T-helper 2 cell treated with Interferon-gamma antibody and Interleukin-4, amounts not matched to agents 100 ng/mL and 5 ng/mL, for 36 hours (primary cell): ENCODE results near the gene SV2C. TPM values are rescaled to one million over a fixed set of nuclear protein-coding genes. Genes with fewer than 3 reads are reported as not detected.
"Not testable (repeated sequence)": the region's sequence is repeated elsewhere in the genome, so short reads cannot be mapped to it uniquely, and the experiment has no call there.

Source experiments
- intact Hi-C: fragments of 100-400 bp; cut with micrococcal nuclease; formaldehyde crosslinking; loops from one replicate; pipeline ENCODE4 v1.15.1; 2023
- total RNA-seq: library from RNA; stranded (reverse); gene quantifications from 2 replicates; pipeline ENCODE4 v1.2.3, GENCODE V29; 2022

SV2C gene
- total RNA-seq, 1 donor from 2014 or later, result 0.02 TPM

DNA sequence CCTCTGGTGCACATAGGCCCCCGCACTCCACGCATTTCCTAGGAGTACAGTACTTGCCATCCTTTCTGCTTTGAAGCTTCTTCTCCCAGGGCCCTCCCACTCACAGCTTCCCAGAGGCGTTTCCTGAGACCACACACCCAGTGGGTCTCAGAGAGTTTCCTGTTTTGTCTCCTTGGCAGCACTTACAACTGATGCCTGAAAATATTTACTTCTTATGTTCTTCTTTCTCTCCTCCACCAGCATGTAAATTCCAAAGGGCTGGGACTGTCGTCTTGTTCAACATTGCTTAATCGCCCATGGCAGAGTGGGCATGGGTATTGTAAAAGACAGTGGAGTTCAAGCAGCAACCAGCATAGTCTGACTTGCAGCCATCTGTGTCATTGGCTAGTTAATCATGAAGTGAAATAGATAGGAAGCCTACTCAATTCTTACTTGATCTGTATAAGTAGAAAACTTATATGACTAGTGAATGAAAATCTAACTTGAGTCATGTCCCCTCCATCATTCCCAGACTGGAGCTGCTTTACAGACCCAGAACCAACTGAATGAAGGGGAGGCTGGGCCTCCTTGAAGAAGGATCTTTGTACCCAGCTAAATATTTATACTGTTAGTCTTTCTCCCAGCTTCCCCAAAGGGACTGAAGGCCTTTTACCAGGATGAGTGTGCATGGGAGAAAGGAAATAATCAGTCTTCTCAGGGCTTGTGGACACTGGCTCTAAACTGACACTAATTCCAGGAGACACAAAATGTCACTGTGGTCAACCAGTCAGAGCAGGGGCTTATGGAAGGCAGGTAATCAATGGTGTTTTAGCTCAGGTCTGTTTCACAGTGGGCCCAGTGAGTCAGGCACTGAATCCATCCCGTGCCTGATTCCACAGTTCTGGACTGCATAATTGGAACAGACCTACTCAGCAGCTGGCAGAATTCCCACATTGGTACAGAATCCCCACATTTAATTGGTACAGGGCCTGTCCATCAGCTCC is 116.4 kb downstream of the SV2C start:
- intact Hi-C loops, result no loop called here

DNA sequence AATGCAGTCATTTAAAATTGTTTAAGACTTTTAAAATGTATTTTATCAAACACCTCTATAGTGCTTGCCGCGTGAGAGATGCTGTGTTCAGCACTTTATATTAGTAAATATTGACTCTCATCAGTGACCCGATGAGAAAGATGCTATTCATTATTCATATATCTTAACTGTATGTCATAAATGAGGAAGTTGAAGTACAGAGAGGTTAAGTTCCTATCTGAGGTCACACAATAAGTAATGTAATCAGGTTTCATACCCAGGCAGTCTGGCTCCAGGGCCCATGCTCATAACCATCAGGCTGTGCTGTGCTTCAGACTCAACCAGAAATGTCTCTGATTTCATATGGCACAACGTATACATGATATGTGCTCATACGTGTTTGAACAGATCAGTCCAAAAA is 119.0 kb downstream of the SV2C start:
- intact Hi-C loops, result no loop called here

DNA sequence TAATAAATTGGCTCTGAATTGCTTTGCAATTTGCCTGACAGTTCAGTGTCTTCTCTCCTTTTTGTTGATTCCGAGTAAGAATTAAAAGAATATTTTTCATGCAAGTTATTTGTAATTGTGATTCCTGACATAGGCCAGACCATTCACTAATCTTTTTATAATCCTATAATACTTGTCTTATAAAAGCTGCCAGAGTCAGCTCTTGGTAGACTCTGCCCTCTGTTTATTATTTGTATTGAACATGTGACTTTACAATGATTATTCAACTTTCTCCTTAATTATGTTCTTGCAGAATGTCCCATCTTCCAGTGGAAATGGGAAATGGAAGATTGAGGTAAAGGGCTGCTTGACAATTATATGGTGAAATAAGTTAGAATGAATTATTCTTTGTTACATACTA is 121.0 kb downstream of the SV2C start:
- intact Hi-C loops, result no loop called here

DNA sequence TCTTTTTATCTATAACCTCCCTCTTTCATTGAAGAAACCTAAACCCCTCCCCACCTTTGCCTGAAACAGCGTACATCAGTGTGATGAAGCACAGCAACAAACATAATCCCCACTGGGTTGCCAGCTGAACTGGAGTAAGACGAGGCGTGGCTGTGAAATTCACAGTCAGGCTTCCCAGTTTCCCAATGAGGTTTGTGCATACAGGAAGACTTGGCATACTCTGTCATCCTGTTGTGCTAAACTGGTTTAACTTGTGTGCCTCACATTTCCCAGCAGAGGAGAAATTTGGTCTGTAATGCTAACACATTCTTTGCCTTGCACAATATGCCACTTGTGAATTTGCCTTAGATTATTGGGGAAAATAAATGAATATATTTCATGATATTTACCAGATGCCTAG is 121.5 kb downstream of the SV2C start:
- intact Hi-C loops, result no loop called here

DNA sequence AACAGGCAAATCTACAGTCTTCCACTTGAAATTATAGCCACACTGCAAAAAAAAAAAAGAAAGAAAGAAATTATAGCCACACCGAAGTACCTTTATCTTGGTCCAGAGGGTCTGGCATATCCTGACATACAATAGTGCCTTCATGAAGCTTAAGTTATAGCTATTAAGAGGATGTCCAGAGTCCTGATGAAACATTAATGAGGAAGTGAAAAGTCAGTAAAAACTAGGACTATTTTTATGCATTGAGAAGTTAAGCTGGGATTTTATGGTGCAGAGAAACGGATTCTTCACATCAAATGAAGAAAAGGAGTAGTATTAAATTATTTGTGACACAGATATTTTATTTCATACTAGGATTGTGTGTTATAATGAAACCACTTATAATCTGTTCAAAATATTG is 123.9 kb downstream of the SV2C start:
- intact Hi-C loops, result no loop called here

DNA sequence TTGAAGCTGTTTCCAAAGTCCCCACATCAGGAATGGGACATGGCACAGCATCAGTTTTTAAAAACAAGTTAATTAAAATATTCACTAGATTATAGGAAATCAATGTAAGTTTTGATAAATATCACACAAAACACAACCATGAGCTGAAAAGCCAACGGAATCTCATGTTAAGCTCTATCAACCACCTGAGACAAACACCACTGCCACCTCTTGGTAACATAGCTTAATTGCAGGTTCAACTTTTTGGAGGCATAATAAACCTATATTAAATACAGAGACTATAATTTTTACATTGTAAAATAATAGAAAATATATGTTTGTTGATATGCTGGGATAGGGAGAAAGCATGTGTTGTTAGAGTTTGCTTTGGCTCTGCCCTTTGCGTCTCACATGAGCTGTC is 126.1 kb downstream of the SV2C start:
- intact Hi-C loops, result no loop called here

DNA sequence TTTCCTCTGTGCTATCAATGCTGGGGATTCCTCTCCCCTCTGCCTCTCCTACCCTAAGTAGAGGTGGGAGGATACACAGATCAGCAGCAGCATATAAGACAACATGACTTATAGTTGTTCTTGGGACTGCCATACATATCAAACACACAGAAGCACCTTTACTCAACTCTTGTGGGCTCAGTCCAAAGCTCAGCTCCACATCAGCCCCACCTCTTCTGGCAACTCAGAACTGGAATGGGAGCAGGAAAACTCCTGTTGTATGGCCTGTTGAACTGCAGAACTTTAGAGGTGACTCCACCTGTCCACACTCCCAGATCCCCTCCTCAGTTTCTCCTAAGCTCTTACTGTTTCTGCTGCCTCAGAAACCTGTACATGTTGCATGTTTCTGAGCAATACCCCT is 127.8 kb downstream of the SV2C start:
- intact Hi-C loops, result no loop called here

DNA sequence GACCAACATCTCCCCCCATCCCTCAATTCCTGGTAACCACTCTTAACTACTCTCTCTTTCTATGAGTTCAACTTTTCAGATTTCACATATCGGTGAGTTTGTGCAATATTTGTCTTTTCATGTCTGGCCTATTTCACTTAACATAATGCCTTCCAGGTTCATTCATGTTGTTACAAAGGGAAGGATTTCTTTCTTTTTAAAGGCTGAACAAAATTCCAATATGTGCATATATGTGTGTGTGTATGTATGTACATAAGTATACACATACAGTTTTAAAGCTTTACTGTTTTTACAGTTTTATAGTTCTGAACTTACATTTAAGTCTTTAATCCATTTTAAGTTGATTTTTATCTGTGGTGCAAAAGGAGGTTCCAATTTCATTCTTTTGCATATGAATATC is 130.7 kb downstream of the SV2C start:
- intact Hi-C loops, result no loop called here

DNA sequence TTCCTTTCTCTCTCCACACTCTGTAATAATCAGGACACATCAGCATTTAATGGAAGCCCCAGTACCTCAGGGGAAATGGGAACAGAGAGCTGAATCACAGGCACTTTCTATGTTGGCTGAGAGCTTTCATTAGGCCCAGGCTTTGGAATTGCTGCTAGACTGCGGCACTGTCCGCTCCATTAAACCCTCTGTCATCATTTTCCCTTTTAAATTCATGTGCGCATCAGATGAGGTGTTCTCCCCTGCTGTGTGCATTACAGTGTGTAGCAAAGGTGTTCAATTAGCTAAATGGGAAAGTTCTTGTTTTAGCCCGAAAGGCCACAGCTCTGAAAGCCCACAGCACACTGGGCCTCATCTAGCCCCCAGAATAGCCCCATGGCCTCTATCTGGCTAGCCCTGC is 133.6 kb downstream of the SV2C start:
- intact Hi-C loops, result no loop called here

DNA sequence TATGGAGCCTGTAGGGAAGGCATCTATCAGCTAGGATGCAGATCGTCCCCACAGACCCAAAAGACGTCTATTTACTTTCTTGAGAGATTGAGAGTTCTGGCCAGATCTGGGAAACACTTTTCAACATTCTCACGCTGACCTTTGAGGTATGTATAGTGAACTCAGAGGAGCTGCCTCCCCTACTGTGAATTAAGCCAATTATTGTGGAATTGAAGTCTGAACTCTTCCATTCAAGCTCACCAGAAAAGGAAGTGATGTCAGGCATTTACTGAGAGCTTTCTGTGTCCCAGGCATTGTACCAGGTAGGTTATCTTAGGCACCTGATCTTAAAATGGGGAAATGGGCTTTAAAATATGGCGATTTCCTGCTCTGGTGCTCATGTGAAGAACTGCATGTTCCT is 136.5 kb downstream of the SV2C start:
- intact Hi-C loops, result no loop called here

DNA sequence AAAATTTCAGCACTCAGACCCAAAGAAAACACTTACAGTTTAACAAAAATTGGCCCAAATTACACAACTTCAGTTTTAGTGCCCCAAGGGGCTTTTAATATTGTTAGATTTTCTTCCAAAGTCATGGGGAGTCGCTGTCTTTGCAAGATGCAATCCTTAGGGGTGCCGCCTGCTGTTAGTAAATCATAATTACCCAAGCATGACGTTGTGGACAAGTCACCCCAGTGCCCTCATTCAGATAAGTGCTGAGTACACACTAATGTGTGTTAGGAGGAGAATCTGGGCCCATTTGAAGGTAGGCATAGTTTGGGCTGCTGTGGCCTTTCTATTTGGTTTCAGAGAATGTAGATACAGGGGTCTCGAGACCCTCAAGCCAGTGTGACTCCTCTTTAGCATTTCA is 138.1 kb downstream of the SV2C start:
- intact Hi-C loops, result no loop called here

DNA sequence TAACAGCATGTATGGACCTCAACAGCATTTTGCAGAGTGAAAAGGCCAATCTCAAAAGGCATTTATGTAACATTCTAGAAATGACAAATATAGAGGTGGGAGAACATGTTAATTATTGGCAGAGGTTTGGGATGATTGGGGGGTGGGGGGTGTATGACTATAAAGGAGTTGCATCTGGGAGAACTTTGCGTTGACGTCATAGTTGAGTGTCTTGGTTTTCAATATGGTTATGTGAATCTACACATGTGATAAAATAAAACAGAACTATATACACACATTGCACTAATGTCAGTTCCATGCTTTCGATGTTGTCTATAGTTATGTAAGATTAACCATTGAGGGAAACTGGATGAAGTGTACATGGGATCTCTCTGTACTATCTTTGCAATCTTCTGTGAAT is 139.1 kb downstream of the SV2C start:
- intact Hi-C loops, result no loop called here

DNA sequence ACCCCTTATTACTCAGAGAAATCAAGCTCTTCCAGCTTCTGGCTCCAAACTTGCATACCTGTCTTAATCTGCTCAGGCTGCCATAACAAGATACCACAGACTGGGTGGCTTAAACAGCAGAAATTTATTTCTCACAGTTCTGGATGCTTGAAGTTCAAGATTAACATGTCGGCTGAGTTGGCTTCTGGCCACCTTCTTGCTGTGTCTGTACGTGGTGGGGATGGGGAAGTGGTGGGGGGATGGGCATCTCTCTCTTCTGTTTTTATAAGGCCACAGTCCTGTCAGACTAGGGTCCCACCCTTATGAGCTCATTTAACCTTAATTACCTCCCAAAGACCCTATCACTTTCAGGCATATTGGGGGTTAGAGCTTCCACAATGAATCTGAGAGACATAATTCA is 140.5 kb downstream of the SV2C start:
- intact Hi-C loops, result no loop called here

DNA sequence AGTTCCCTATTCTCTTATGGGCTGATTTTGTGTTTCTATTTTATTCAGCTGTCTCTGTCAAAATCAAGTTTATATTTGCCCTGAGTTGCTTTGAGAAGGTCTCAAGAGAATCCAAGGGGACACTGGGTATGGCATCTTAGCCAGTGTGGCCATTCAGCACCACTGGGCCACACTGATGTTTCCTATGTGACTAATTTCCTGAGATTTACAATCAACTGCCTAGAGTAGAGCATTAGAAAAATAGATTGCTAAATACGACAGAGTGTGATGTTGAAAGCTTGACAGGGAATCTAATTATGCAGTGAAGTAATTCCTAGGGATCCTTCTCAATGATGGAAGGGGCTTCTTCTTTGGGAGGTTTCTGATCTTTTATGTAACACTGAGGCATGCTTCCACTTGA is 141.7 kb downstream of the SV2C start:
- intact Hi-C loops, result no loop called here

DNA sequence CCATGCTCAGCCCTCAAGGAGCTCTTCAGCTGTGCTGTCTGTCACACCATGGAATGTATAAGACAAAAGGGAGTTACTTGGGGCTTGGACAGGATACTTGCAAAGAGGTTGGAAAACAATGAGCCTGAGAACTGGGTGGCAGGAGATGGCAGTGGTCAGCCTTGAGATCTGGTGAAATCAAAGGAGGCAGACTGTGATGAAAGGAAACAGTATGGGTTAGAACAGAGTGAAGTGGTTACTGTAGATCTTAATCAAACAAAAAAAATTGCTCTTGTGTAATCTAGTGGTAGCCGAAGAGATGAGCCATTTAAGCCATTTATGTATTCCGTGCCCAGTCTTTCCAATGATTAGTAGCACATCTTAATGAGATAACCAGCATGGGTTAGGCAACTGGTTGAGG is 142.2 kb downstream of the SV2C start:
- intact Hi-C loops, result no loop called here

DNA sequence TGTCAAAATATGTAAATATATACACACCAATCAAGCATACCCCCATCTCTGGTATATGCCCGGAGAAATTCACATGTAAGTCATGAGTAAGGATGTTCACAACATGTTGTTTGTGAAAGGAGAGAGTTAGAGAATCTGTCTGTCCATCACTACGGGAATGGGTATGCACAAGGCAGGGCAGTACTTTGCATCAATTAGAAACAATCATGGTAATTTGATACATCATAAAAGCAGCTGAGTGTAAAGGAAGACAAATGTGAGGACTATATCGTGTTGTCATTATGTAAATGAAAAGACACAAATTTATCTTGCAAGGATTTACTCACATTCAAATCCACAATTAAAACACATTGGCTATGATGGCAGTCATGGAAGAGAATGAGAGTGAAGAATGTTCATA is 146.7 kb downstream of the SV2C start:
- intact Hi-C loops, result no loop called here

DNA sequence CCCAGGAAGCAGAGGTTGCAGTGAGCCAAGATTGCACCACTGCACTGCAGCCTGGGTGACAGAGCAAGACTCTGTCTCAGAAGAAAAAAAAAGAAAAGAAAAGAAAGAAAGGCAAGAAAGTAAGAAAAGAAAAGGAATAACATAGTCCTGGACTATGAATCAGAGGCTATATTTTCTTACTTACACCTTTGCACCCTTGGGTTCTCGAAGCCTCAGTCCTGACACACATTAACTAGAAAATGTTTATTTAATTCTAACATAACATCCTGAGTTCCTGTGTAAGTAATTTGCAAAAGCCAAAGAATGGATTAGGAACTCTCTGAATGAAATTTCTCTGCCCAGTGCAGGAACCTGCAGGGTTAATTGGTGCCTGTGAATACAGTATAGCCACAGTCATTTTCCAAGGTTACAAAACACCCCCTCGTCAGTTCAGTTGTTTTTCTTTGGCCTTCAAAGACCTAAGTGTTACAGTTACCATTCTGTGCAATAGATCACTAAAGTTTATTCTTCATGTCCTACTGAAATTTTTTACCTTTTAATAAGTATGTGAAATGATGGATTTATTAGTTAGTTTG is 147.6 kb downstream of the SV2C start:
- intact Hi-C loops, result no loop called here

DNA sequence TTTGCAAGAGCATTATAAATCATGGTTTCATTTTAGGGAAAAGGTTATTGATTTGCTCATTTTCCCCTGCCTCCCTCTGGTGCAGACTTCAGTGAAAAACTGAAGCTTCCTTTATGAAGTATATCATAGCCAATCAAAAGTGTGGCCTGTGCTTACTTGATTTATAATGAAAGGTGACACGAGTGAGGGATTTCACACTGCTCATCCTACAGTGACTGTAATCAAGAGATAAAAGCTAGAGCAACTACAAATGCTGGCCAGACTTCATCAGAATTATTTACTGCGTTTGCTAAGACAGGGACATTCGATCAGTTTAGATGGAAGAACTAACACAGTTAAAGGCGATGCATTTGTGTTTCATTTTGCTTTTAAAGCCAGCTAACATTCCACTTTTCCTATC is 151.5 kb downstream of the SV2C start:
- intact Hi-C loops, result no loop called here

DNA sequence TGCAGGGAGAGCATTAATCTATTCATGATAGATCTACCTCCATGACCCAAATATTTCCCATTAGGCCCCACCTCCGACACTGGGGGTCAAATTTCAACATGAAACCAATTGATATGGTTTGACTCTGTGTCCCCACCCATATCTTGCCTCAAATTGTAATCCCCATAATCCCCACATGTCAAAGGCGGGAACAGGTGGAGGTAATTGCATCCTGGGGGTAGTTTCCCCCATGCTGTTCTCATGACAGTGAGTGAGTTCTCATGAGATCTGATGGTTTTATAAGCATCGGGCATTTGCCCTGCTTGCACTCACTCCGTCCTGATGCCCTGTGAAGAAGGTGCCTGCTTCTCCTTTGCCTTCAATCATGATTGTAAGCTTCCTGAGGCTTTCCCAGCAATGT is 153.5 kb downstream of the SV2C start:
- intact Hi-C loops, result no loop called here

DNA sequence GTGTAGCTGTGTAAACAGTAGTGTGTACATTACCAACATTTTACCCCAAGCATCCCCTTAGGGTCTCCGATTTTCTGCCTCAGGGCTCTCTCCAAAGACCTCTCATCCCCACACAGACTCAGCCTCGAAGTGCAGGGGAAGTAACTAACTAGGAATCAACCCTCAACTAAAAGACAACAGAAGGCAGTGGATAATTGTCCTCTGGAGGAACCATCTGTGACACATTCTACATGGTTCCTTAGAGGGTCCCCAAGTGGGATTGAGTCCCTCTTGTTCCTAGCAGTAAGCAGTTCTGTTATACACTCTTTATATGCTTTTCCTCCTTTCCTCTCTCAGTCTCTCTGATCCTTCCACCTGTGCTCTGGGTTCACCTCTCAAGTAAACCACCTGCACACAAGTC is 157.2 kb downstream of the SV2C start:
- intact Hi-C loops, result no loop called here

DNA sequence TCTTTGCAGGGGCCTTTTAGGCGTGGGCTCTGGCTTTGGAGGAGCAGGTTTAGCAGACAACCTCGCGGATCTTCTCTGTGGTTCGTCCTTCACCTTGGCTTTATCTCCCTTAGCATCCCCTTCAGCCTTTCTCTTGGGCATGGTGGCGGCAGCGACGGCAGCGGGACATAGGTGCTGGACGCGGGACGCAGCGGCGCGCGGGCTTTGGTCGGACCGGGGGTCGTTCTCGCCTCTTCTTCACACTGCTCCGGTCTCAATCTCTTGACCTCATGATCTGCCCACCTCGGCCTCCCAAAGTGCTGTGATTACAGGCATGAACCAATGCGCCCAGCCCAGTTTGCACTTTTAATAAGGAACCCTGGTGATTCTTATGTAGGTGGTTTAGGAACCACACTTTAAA is 159.0 kb downstream of the SV2C start:
- intact Hi-C loops, result not testable (repeated sequence)

DNA sequence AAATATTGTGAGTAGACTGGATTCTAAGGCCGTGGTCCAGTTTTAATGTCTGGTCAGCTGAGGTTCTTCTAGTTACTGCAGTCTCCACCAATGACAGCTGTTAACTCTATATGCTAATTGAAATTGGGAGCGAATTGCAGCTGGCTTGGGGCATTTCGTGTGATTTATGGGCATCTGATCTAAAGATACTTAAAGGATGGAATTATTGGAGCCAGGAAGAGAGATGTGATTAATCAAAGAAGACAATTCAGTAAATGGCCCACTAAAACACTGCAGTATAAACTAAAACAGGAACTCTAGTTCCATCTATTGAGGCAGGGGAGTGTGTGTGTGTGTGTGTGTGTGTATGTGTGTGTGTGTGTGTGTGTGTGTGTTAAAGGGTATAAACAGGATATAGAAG is 162.4 kb downstream of the SV2C start:
- intact Hi-C loops, result no loop called here

DNA sequence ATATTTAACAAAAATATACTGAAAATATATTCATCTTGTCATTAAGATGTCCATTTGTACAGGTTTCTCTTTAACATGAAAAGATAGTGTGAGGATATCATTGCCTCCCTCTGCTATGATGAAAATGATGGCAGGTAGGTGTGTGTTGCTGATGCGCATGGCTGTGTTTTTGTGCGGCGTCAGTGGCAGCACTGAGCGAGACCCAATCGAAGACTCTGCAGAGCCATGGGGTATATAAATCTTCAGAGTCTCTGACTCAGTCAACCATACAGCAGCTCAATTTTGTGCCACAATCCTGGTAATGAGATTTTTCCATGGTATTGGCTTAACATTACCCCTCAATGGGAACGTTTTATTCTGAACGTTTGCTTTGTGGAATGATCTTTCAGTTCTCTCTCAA is 166.4 kb downstream of the SV2C start:
- intact Hi-C loops, result loop anchor here (10.0 kb wide), 2 partner anchors 535 to 1015 kb away; partner anchors contain the start of genes ANKRD31 and POC5
